Measurements from ENCODE around the gene RASAL2.
"Not testable (repeated sequence)": the region's sequence is repeated elsewhere in the genome, so short reads cannot be mapped to it uniquely, and the experiment has no call there.

The RASAL2 gene

GRCh38 chr1:178498896-178499675, 405.2 kb downstream of the RASAL2 start:
- DNase-seq, result no peak

- no peak for DNase-seq
Measured at GRCh38 chr1:178500091-178500770, 406.3 kb downstream of the RASAL2 start.

DNA sequence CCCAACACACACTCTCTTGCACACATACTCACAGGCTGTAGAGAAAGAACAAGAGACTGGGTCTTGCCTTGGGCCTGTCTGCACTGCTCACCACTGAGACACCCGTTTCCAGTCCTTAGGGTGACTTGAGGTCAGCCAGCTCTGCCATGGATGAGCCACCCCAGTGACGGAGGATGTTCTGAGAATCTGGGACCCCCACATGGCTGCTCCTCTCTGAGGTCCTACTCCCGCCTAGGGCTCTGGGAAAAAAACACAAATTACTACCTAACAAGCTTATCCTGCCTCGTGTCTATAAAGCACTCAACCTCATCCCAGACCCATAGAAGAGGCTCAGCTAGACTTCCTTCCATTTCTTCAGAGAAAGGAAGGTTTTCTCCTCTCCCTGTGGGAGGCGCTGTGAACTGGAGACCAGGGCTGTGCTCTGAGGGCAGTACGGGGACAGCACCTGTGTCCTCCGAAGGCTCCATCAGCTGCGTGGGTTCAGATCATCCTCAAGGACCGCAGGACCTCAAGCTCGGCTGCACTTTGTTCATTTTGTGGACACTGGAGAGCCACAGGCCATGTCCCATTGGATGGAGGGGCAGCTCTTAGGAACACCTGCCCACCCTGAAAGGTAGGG, 407.1 kb downstream of the RASAL2 start:
- no peak for DNase-seq

DNA sequence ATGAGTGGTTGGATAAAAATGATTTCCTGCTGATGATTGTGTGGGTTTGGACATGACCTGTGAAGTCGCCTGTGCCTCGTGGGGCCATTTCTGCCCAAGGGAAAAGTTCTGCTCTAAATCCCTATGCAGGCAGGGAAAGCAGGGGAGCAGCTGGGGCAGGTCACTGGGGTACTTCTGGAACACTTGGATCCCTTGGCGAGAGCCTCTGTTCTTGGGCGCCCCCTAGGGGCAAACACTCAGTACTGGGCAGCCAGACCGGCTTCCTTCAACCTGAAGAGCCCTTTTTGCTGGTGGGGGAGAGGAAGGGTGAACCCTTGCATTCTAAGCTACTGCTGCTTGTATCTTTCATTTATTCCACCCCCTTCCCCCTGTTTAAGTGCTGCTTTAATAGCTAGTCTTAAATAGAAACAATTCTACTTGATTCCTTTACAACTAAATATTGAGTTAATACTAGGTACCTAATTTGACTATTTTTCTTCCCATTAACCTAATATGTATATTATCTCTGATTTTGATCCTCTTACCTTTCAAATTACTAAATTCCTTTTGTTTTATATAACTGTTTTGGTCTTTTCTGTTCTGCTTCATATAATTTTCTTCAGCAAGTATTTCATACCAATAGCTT, 407.9 kb downstream of the RASAL2 start:
- DNase-seq, result peak; percentile 38

DNA sequence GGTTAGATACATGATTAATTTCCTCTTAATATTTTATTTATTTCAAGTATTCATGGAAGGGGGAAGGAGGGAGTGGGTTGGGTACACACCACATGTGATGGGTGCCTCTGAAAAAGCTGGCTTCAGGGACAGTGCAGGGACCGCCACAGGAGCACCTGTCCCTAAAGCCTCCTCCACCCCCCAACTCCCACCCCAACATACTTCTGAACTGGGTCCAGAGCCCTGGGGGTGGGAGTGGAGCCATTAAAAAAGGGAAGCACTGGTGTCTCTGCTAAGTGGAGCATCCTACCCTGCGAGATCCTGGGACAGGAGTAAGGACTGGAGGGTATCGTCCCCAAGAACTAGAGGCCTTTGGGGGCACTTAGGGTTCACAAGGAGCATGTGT, 408.4 kb downstream of the RASAL2 start:
- no peak for DNase-seq

GRCh38 chr1:178502856-178503255, 409.0 kb downstream of the RASAL2 start:
- DNase-seq, result no peak

- DNase-seq, result not testable (repeated sequence)
Measured at GRCh38 chr1:178503316-178503715, 409.4 kb downstream of the RASAL2 start.

DNA sequence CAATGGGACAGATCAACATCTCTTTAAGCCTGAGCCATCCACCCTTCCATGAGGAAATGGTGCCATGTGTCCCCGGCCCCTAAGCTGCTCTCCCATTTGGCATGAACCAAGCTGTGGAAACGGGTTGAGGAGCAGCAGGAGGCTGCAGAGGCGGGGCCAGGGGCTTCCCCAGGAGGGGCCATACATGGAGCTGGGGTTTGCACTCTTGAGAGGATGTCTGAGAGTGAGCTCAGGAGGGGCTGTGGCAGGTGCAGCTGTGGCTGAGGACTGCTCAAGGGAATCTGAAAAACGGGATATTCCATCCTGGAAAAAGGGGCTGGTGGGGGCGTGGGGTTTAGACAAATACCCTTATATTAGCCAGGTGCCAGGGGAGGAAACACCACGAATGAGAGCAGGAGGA, 409.9 kb downstream of the RASAL2 start:
- DNase-seq, result no peak

GRCh38 chr1:178504286-178504685, 410.4 kb downstream of the RASAL2 start:
- no peak for DNase-seq

- DNase-seq, result no peak
Measured at GRCh38 chr1:178506177-178506576, 412.3 kb downstream of the RASAL2 start.

GRCh38 chr1:178506669-178507068, 412.8 kb downstream of the RASAL2 start:
- DNase-seq, result no peak

DNA sequence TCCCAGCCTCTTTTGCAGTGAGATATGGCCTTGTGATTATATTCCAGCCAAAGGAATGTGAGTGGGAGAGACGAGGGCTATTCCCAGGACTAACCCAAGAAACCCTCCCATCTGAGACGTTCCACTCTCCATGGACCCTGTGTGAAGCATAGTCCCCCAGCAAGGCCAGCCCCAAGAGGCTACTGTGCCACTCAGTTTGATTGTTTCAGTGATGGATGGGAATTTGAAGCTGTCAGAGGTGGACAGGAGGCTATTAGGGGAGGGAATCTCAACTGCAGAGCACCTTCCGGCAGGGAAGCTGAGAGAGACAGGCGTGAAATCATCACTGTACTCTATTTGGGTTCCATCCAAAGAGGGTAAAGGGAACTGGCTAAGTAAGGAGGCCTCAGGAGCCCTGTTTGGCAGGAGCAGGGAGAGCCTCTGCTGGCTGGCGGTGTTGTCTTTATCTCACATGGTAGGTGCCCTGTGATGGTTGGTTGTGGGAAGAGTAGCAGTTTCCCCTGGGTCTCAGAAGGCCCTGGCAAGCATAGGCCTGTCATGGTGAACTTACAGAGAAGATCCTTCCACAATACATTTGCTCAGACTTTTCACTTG, 415.6 kb downstream of the RASAL2 start:
- no peak for DNase-seq

DNA sequence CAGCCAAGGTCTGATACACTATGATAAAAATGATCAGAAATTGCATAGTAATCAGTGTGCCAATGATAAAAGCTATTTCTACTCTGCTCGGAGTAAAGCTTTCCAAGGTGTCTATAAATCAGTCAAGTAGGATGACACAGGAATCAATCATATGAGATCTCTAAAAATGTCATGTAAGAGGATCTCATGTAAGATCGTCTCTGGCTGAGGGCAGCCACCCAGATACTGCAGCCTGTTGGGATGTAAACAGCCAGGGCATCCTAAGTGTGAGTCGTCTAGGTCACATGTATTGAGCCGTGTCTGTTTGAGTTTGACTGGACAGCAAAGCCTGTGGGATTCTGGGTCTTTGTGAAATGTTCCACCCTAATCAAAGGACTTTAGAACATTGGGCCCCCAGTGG, 416.3 kb downstream of the RASAL2 start:
- DNase-seq, result no peak

- no peak for DNase-seq
Measured at GRCh38 chr1:178512566-178513277, 418.8 kb downstream of the RASAL2 start, which contains the start of gene TEX35. TSS of gene TEX35 (plus strand) at chr1:178513109. CDS start at chr1:178513189, 80 bp downstream.

DNA sequence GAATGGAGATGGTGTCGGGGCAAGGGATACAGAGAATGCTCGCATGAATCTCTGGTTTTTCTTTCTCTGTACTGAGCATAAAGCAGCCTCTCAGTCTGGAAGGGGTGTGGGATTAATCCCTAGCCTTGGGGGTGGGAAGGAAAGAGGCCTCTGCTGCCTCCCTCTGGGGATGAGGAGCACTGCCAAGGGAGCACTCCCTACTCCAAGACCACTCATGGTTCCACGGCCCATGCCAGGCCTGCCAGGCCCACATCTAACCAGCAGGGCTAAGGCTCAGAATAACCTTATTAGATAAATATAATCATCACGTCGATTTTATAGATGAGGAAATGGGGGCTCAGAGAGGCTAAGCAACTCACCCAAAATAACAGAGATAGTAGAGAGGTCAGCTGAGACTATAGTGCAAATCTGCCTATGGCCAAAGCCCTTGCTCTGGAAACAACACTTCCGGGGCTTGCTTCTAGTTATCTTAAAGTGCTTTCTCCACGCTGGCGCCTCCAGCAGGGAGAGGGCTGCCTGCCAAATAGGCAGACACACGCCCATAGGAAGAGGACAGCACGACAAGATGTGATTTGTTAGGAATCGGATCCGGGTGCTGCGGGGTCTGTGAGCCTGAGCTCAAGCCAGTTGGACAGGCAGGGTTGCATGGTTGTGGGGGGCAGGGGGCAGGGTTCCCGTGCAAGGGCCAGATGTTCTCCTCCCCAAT, 419.5 kb downstream of the RASAL2 start:
- no peak for DNase-seq

- no peak for DNase-seq
Measured at GRCh38 chr1:178516110-178516509, 422.2 kb downstream of the RASAL2 start.

- DNase-seq, result no peak
Measured at GRCh38 chr1:178518894-178519293, 425.0 kb downstream of the RASAL2 start.

- DNase-seq, result no peak
Measured at GRCh38 chr1:178520803-178521202, 426.9 kb downstream of the RASAL2 start.

DNA sequence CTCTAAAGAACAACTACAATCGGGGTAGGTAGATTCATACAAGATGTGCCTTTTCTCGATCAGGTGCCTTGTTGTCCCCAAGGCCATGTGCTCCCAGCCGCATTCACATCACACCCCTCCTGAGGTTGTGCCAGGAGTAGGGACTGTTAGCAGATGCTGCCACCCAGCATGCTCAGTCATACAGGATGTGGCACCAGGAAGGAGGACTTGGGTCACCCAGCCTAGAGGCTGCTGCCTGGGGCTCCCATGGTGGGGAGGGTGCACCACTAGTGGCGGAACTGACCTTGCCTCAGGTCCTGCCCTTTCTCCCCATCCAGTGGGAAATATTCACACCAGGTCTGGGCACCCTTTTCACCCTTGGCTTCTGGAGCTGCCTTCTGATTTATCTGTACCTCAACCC, 427.3 kb downstream of the RASAL2 start:
- DNase-seq, result no peak

GRCh38 chr1:178527117-178527516, 433.2 kb downstream of the RASAL2 start:
- DNase-seq, result no peak

DNA sequence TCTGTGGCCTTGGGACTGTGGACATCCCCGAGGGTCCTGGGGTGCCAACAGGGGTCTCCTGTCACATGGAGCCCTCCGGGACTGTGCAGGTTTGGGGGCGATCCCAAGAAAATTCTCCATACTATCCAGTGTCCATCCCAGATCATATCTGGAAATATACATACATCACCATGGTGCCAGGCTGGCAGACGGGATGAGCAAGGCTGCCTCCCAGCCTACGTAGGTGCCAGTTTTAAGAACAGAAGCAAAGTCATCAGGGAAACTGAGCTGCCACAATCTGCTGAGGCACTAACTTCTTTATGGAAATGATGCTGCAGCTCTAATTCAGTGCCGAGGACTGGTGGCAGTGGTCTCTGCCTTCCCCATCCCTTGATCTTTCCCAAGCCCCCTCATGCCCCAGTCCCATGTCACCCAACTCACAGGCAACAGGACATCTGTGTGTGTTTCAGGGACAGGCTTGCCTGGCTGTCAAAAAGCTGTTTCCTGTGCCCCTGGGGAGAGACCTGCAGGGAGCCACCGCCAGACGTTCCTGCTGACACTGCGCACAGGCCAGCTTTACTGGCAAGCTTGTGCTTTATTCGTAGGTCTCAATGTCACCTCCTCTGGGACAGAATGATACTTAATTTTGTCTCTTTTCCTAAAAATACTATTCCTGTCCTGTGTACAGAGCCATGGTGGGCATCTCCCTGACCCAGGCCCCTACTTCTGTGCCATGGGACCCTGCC, 434.5 kb downstream of the RASAL2 start:
- DNase-seq, result no peak
